Thyroid gland (tissue), 4 donors: ENCODE data around the gene SERPINA9. TPM values are rescaled to one million over a fixed set of nuclear protein-coding genes. Genes with fewer than 3 reads are reported as not detected.

Experiments used
- DNase-seq, 2 donors: peaks; one replicate each; pipeline ENCODE4 v3.0.0-alpha.2; 2019
- H3K27ac ChIP-seq, 3 donors: fragments of 200-600 bp; sonication (generic); 1 replicate in 2 of 3; 2 replicates in 1 of 3; pipeline ENCODE4 v1.5.1; 2016 to 2019; ENCODE audit warnings: mild to moderate bottlenecking in 1 of 3, moderate library complexity in 1 of 3
- H3K27me3 ChIP-seq: fragments of 200-600 bp; sonication (generic); one replicate; pipeline ENCODE4 v1.5.1; 2019
- H3K36me3 ChIP-seq, 2 donors: fragments of 200-600 bp; sonication (generic); one replicate each; pipeline ENCODE4 v1.5.1; 2016 to 2019
- H3K4me1 ChIP-seq, 2 donors: fragments of 200-600 bp; sonication (generic); one replicate each; pipeline ENCODE4 v1.5.1; 2017 to 2019
- H3K4me3 ChIP-seq, 3 donors: fragments of 200-600 bp; sonication (generic); replicated peaks in 1 of 3; 1 replicate in 2 of 3; 2 replicates in 1 of 3; pipeline ENCODE4 v1.5.1; 2016; ENCODE audit warnings: mild to moderate bottlenecking in 1 of 3
- H3K9me3 ChIP-seq: fragments of 200-600 bp; sonication (generic); one replicate; pipeline ENCODE4 v1.5.1; 2017
- POLR2A ChIP-seq, 2 donors: fragments of 450-650 bp; IDR thresholded peaks; one replicate each; pipeline ENCODE4 v1.6.1; 2017; ENCODE audit warnings: antibody characterized with exemption in 2 of 2, mild to moderate bottlenecking in 2 of 2, moderate library complexity in 1 of 2
- WGBS, 2 donors: methylation state at CpG; one replicate each; pipeline ENCODE4 v1.1.5; 2017; 5-methylcytosine and 5-hydroxymethylcytosine counted together
- intact Hi-C: fragments of 100-400 bp; cut with DNase I; formaldehyde crosslinking; loops from one replicate; pipeline ENCODE4 v1.15.1; 2023
- total RNA-seq, 4 donors: library from RNA; depleted of rRNA; stranded (reverse); fragments of >200 nt; gene quantifications; one replicate each; pipeline ENCODE4 v1.2.3, GENCODE V29; 2016
- TF ChIP-seq, protein P1 (sequence below), 6 experiments: fragments of 200-600 bp in 3 of 6; fragments of 450-650 bp in 3 of 6; sonication (generic) in 3 of 6; IDR thresholded peaks; one replicate each; pipeline ENCODE4 v1.5.1; 2016 to 2019; ENCODE audit warnings: antibody characterized with exemption in 6 of 6, mild to moderate bottlenecking in 2 of 6, inconsistent platforms in 1 of 6, moderate library complexity in 1 of 6

The SERPINA9 gene
- total RNA-seq, 4 donors from 2014 or later = not detected

DNA sequence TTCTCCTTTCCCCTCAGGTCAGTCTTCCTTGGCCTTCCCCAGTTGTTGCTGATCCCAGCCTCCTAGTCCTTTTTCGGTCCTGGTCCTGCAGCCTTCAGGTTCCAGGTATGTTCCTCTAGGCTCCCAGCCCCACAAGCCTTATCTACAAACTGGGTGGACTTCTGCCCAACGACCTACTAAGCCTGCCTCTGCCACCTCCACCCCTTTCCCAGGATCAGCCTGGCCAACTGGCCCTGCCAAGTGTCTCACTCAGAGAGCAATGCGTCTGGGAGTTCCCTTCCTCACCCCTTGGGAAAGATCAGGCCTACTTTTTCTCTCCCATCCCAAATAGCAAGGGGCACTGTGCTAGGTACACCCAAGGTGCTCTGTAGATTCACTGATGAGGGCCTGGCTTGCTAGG lies 33.4 kb upstream of the SERPINA9 start, which contains the start of gene SERPINA12:
Gene SERPINA12, minus strand, starts transcription at position 114 of the 400 bp plus-strand sequence. CDS start 11,072 bp downstream, outside the sequence.
- no peak for DNase-seq
- intact Hi-C loops = no loop called here
- H3K4me1 ChIP-seq = no peaks in the 10 kb centered on the region
- no peak within 1 kb of the TSS for H3K4me3 ChIP-seq
- WGBS, 2 donors = 72 to 77% methylated on average over 3 of the region's 3 CpGs
- H3K36me3 ChIP-seq = no peaks in the 10 kb centered on the region
- no peaks in the 10 kb centered on the region for H3K9me3 ChIP-seq
- H3K27me3 ChIP-seq = no peaks in the 10 kb centered on the region
- TF ChIP-seq, protein P1, sequence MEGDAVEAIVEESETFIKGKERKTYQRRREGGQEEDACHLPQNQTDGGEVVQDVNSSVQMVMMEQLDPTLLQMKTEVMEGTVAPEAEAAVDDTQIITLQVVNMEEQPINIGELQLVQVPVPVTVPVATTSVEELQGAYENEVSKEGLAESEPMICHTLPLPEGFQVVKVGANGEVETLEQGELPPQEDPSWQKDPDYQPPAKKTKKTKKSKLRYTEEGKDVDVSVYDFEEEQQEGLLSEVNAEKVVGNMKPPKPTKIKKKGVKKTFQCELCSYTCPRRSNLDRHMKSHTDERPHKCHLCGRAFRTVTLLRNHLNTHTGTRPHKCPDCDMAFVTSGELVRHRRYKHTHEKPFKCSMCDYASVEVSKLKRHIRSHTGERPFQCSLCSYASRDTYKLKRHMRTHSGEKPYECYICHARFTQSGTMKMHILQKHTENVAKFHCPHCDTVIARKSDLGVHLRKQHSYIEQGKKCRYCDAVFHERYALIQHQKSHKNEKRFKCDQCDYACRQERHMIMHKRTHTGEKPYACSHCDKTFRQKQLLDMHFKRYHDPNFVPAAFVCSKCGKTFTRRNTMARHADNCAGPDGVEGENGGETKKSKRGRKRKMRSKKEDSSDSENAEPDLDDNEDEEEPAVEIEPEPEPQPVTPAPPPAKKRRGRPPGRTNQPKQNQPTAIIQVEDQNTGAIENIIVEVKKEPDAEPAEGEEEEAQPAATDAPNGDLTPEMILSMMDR (IDR thresholded peaks at IDR 0.05) = no peak
- no peak for TF ChIP-seq POLR2A (IDR thresholded peaks at IDR 0.05)
- H3K27ac ChIP-seq = no peak within 1 kb of the TSS

DNA sequence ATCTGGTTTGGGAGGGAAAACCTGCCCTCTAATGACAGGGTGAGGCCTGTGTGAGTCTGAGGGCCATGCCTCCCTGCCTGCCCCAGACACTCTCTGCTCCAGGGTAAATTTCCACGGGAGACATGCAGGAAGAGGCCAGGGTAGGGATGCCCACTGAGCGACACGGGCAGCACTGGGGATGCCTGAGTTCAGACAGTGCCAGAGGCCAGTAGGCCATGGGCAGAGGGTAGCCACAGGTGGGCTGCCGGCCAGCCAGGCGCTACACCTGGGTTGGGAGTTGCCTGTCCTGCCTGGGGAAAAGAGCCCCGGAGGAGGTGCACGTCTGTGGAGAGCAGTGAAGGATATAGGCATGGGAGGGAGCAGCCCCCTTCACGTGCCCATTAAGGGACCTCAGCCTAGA lies 29.6 kb upstream of the SERPINA9 start:
- H3K9me3 ChIP-seq = no peaks in the 10 kb centered on the region
- intact Hi-C loops = no loop called here
- no peaks in the 10 kb centered on the region for H3K27me3 ChIP-seq
- no peak overlapping the region for H3K4me3 ChIP-seq
- H3K4me1 ChIP-seq = no peaks in the 10 kb centered on the region
- WGBS, 2 donors = 58 to 83% methylated on average over 2 to 8 of the region's 8 CpGs
- no peaks in the 10 kb centered on the region for H3K36me3 ChIP-seq
- TF ChIP-seq POLR2A (IDR thresholded peaks at IDR 0.05) = no peak
- TF ChIP-seq, protein P1 (IDR thresholded peaks at IDR 0.05) = no peak
- DNase-seq = no peak
- no peak overlapping the region for H3K27ac ChIP-seq

DNA sequence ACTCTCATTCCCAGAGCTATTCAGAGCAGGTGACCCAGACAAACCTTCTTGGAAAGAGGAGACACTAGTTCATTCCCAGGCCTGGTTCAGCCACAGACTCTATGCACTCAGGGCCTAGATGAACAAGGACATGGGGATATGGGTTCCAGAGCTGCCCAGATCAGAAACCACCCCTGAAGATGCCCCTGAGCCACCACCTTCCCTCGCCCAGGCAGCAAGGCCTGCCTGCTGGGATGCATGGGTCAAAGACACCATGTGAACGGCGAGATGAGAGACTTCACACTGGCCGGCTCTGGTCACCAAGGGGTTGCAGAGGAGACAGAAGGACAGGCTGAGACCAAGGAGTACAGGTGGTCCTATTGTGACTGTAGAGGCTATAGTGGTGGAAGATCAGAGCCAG lies 29.2 kb upstream of the SERPINA9 start:
- intact Hi-C loops = no loop called here
- Histone ChIP-seq H3K27ac (no peak overlapping the region), H3K4me3 (no peak overlapping the region), H3K27me3 (no peaks in the 10 kb centered on the region), H3K36me3 (no peaks in the 10 kb centered on the region), H3K4me1 (no peaks in the 10 kb centered on the region), H3K9me3 (no peaks in the 10 kb centered on the region)
- DNase-seq = no peak
- 91 to 95% methylated on average over 4 of the region's 4 CpGs for WGBS, 2 donors
- TF ChIP-seq POLR2A (IDR thresholded peaks at IDR 0.05) = no peak
- TF ChIP-seq, protein P1 (IDR thresholded peaks at IDR 0.05) = no peak

DNA sequence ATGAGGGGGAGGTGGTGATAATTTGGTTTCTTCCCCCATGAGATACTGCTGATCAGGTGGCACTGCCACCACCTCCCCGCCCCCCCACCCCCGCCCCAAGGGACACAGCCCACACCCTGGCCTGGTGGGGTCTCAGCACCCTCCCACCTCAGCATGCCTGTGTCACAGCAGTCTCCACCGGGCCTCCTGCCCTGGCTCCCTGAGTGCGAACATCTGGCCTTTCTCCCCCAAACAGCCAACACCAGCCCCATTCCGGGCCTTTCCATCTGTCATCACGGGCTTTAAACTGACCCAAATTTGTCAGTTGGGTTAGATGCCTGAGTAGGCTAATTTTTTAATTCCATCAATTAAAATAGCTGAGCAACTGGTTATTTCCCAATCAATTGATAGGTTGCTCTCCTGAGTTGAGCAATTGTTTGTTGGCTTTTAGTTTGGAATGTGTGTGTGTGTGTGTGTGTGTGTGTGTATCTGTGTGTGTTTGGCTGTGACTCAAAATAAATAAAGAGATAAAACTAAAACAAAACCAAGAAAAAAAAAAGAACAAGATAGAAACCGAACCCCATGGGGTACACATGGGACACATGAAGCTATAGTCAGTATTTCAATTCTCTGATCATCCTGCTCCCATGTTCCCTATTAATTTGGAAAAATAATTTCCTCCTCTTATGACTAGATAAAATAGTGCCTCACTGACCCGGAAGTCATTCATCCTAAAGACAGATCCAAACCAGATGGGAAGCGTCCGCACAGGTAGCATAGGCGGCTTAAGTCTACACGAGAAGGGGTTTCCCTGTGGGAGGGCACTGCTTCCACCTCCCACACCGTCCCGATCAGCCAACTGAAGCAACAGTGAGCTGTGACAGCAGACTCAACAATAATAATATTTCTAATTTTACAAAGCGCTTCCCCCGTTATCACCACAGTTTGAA lies 25.9 kb upstream of the SERPINA9 start:
- no peaks in the 10 kb centered on the region for H3K27me3 ChIP-seq
- no peak overlapping the region for H3K4me3 ChIP-seq
- intact Hi-C loops = no loop called here
- WGBS, 2 donors = 80 to 83% methylated on average over 15 to 16 of the region's 16 CpGs
- H3K9me3 ChIP-seq = no peaks in the 10 kb centered on the region
- no peak overlapping the region for H3K27ac ChIP-seq
- H3K4me1 ChIP-seq = no peaks in the 10 kb centered on the region
- H3K36me3 ChIP-seq = no peaks in the 10 kb centered on the region
- no peak for DNase-seq
- no peak for TF ChIP-seq POLR2A (IDR thresholded peaks at IDR 0.05)
- TF ChIP-seq, protein P1 (IDR thresholded peaks at IDR 0.05) = no peak

DNA sequence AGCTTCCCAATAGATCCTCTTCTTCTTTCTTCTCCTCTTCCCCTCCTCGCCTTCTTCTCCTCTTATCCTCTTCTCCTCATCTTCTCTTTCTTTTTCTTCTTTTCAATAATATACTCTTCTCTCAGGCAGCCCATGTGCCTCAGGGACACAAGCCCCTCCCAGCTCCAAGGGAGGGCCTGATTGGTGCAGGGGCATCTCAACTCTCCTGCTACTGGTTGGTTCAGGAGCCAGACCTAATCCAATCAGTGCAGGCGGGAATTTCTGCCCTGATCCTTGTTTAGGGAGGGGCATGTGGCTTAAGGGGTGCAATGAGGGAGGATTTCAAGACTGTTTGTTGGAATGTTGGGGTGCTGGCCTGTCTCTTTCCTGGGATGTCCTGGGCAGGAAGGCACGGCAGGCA lies 24.3 kb upstream of the SERPINA9 start:
- H3K27me3 ChIP-seq = no peaks in the 10 kb centered on the region

More for the DNA sequence above, 24.3 kb upstream of the SERPINA9 start:
- intact Hi-C loops = no loop called here
- WGBS, 2 donors = 83 to 89% methylated on average over 3 of the region's 3 CpGs
- Histone ChIP-seq H3K27ac (no peak overlapping the region), H3K4me3 (no peak overlapping the region), H3K4me1 (no peaks in the 10 kb centered on the region), H3K9me3 (no peaks in the 10 kb centered on the region), H3K36me3 (no peaks in the 10 kb centered on the region)
- TF ChIP-seq POLR2A (IDR thresholded peaks at IDR 0.05) = no peak
- TF ChIP-seq, protein P1 (IDR thresholded peaks at IDR 0.05) = no peak
- no peak for DNase-seq
